ENCODE data around the gene PRCD.
"Not testable (repeated sequence)": the region's sequence is repeated elsewhere in the genome, so short reads cannot be mapped to it uniquely, and the experiment has no call there.

PRCD gene

DNA sequence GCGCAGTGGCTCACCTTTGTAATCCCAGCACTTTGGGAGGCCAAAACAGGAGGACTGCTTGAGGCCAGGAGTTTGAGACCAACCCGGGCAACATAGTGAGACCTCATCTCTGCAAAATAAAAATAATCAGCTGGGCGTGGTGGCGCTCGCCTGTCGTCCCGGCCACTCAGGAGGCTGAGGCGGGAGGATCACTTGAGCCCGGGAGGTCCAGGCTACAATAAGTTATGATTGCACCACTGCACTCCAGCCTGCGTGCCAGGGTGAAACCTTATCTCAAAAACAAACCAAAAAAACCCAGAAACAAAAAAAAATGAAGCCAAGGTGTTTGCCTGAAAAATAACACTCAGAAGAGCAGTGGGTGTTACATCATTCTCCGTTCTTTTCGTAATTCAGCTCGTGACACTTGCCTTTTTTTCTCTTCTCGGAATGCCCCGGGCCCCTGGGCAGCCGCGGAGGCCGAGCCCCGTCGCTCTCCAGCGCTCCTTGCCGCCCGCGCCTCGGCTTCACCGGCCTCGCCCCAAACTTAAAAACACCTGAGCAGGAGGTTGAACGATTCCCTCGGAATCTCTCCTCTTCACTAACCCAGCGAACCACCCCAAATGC lies 17.0 kb downstream of the PRCD start:
- peak; percentile 63 for DNase-seq (ENCODE audit: low read depth)

DNA sequence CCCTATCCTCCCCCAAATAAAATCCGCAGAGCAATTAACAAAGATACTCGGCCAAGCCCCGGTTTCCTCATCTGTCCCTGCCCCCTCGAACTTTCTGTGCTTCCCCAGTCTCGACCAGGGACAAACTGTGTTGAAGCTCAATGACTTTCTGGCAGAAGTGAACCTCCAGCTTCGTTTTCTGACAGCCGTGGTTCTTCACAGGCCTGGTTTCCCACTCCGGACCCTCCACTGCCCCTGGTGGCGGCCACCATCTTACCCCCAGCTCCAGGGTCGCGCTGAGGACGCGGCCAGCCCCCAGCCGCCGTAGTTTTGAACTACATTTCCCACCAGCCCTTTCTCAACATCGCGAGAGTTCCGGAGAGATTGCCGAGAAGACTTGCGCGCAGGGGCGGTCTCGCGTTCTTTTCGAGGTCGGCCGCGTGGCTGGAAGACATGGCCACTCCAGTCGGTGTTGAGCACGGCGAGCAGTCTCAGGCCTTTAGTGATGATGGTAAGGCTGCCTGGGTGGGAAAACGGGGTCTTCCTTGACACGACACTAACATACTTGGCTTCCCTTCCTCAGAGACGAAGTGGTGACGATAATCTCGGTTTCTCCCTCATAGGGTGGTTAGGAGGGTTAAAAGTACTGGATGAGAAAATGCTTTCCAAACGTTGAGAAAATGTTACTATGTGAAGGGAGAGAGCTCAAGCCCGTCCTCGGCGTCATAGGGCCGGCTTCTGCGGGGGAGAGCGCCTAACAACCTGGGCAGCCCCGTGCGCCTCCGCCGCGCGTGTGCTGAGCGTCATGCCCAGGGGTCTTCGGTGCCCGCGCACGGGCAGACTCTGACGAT lies 17.7 kb downstream of the PRCD start:
- DNase-seq (ENCODE audit: low read depth): peak; percentile 100

- DNase-seq (ENCODE audit: low read depth): peak; percentile 62
Measured at GRCh38 chr17:76558198-76559095, 18.6 kb downstream of the PRCD start.

GRCh38 chr17:76559460-76559859 lies 19.6 kb downstream of the PRCD start:
- not testable (repeated sequence) for DNase-seq (ENCODE audit: low read depth)

GRCh38 chr17:76560036-76560876 lies 20.4 kb downstream of the PRCD start:
- DNase-seq (ENCODE audit: low read depth): no peak

DNA sequence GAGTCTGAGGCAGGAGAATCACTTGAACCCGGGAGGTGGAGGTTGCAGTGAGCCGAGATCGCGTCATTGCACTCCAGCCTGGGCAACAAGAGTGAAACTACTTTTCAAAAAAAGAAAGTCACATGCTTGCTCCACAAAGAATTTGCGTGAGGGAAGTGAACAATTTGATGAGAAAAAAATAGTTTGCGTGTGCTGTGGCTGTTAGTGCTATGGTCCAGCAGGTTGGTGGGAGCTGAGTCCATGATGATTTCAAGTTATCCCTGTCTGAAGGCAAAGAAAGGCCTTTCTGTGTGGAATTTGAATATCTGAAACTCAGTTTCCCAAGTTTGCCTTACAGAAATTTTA lies 21.0 kb downstream of the PRCD start:
- DNase-seq (ENCODE audit: low read depth): peak; percentile 45

GRCh38 chr17:76561332-76561731 lies 21.5 kb downstream of the PRCD start:
- DNase-seq (ENCODE audit: low read depth): peak; percentile 64

DNA sequence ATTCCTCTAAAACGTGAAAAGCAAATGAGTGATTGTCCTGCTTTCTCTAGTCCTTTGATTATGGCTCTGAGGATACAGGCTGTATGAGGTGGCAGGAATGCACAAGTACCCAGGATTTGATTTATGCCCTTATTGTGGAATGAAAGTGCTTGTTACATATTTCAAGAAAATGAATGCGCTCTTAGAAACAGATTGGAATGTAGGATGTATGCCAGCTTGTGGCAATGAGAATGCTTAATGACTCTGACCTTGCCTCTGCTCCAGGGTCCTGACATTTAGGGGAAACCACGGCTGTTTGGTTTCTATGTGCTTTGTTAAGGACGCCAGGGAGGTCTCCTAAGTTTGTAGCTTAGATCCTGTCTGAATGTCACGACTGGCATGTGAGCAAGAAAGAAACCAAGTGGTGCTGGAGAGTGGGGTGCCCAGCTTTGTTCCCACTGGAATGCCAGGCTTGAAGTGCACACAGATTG lies 22.0 kb downstream of the PRCD start:
- peak; percentile 78 for DNase-seq (ENCODE audit: low read depth)

- DNase-seq (ENCODE audit: low read depth): peak; percentile 95
Measured at GRCh38 chr17:76562734-76563148, 22.9 kb downstream of the PRCD start.

DNA sequence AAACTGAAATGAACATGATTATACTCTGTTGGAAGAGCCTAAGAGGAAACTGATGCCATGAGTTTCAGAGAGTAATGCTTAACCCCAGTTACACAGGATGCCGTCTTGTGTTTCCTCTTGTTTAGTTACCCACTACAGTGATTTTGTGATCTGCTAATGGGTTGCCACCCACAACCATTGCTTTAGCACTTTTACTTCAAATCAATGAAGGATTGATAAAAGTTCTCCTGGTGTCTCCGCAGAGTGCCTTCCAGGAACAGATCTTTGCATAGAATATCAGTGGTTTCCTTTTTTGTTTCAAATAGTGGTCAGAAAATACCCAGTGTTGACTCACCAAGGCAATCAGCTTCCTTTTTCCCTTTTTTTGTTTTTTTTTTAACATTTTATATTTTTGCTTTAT lies 23.5 kb downstream of the PRCD start:
- not testable (repeated sequence) for DNase-seq (ENCODE audit: low read depth)

GRCh38 chr17:76564991-76565727 lies 25.3 kb downstream of the PRCD start:
- DNase-seq (ENCODE audit: low read depth): peak; percentile 84

- DNase-seq (ENCODE audit: low read depth): peak; percentile 18
Measured at GRCh38 chr17:76565728-76566612, 26.1 kb downstream of the PRCD start.

DNA sequence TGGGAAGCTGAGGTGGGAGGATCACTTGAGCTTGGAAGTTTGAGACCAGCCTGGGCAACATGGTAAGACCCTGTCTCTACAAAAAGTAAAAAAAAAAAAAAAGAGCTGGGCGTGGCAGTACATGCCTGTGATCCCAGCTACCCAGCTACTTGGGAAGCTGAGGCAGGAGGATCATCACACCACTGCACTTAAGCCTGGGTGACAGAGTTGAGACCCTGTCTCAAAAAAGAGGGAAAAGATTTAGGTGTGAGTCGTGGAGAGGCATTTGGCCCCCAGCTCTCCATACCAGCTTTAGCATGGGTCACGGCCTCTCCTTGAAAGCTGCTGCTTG lies 26.7 kb downstream of the PRCD start:
- peak; percentile 21 for DNase-seq (ENCODE audit: low read depth)

- peak; percentile 22 for DNase-seq (ENCODE audit: low read depth)
Measured at GRCh38 chr17:76566988-76567431, 27.2 kb downstream of the PRCD start.

GRCh38 chr17:76567634-76568432 lies 28.0 kb downstream of the PRCD start:
- DNase-seq (ENCODE audit: low read depth): peak; percentile 39

- DNase-seq (ENCODE audit: low read depth): no peak
Measured at GRCh38 chr17:76568811-76569221, 29.0 kb downstream of the PRCD start.

DNA sequence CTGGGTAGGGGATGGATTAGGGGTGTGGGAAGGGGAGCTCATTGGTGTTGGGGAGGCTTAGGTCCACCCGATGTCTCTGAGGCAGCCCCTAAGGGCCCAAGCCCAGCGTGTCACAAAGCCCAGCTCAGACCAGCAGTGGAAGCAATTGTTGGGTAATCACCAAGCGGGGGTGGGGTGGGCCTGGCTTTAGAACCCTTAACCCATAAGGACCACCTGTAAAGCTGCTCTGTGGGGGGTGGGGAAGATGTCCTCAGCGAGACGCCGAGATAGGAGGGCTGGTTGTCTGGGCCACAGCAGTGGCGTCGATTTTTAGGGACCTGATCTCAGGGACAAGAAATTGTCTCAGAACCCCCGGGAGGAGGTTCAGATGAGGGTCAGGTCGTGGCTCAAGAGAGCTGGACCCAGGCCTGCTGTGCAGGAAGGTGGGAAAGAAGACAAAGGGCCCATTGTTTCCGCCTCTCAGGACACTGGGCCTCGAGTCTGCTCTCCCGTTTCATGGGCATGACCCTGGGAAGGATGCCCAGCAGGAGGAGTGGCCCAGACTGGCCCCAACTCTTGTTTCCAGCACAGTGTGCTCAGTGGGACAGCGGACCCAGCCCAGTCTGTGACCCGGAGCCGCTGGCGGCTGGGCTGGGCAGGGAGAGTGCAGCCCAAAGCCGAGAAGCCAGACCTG lies 29.9 kb downstream of the PRCD start:
- no peak for DNase-seq (ENCODE audit: low read depth)

DNA sequence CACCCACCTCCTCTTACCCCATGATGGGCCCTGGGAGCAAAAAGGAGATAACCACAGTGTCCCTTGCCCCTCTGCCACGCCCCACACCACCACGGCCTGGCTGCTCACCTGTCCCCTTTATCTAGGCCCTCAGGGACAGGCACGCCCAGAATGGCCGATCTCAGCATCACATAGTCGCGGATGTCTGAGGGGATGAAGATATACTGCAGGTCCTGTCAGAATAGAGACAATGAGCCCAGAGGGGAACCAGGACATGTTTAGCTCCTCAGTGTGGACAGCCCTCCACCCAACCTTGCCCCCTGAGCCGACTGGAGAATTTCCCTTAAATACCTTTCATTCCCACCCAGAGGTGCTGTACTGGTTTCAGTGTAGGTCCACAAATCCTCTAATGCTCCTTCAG lies 30.6 kb downstream of the PRCD start:
- DNase-seq (ENCODE audit: low read depth): no peak

Measured in ELR (cell line).